Skeletal muscle satellite cell (primary cell): ENCODE results near the gene FANCD2OS. TPM values are rescaled to one million over a fixed set of nuclear protein-coding genes. Genes with fewer than 3 reads are reported as not detected.

ENCODE experiments used
- H3K27me3 ChIP-seq: 2 replicates; pipeline ENCODE4 v1.7.0; 2013; ENCODE audit warnings: low read length; ENCODE audit not compliant: control insufficient read depth, insufficient read depth
- H3K36me3 ChIP-seq: 2 replicates; pipeline ENCODE4 v1.7.0; 2013; ENCODE audit warnings: mild to moderate bottlenecking, control low read depth, low read length; ENCODE audit not compliant: insufficient read depth
- H3K4me1 ChIP-seq: 2 replicates; pipeline ENCODE4 v1.7.0; 2013; ENCODE audit warnings: low read length; ENCODE audit not compliant: control insufficient read depth, insufficient read depth
- H3K4me2 ChIP-seq: 2 replicates; pipeline ENCODE4 v1.7.0; 2013; ENCODE audit warnings: mild to moderate bottlenecking, low read length
- H3K4me3 ChIP-seq: 2 replicates; pipeline ENCODE4 v1.7.0; 2013; ENCODE audit warnings: low read length
- H3K9ac ChIP-seq: 2 replicates; pipeline ENCODE4 v1.7.0; 2013; ENCODE audit warnings: mild to moderate bottlenecking, low read depth, low read length, moderate library complexity
- H3K9me3 ChIP-seq: replicated peaks from 2 replicates; pipeline ENCODE4 v1.7.0; 2013; ENCODE audit warnings: mild to moderate bottlenecking, control low read depth, low read length
- total RNA-seq: library from RNA; depleted of rRNA; stranded (reverse); fragments of >200 nt; gene quantifications from 2 replicates; pipeline ENCODE4 v1.2.3, GENCODE V29; 2012; rRNA removed

The FANCD2OS gene
- not detected in 2 replicates for total RNA-seq

DNA sequence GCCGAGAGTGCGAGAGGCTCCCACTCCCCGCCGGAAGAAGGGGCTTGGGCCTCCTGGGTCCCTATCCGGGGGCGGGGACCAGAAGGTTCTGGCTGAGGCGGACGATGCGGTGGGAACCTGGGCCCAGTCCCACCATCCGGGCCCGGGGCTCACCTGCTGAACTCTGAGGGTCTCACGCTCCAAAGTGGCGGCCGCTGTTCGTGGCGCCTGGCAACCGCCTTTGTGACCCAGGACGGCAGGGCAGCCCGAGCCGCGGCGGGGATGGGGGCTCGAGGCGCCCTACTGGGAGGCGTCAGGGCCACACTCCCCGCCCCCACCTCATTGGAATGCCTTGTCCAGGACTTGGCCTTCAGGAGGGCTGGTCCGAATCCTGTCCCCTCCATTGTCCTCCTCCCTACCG, at the start of gene FANCD2OS:
TSS of gene FANCD2OS (minus strand) at position 165 of the 400 bp plus-strand sequence. CDS start 3,481 bp downstream, outside the sequence.
- H3K27me3 ChIP-seq = no peaks in the 10 kb centered on the region
- H3K9me3 ChIP-seq = no peaks in the 10 kb centered on the region
- H3K9ac ChIP-seq = no peak within 1 kb of the TSS
- no peaks in the 10 kb centered on the region for H3K4me1 ChIP-seq
- no peaks in the 10 kb centered on the region for H3K36me3 ChIP-seq
- no peak within 1 kb of the TSS for H3K4me3 ChIP-seq
- no peak within 1 kb of the TSS for H3K4me2 ChIP-seq

- no peaks in the 10 kb centered on the region for H3K27me3 ChIP-seq
- H3K4me3 ChIP-seq = no peak overlapping the region
- no peaks in the 10 kb centered on the region for H3K9me3 ChIP-seq
- H3K9ac ChIP-seq = no peak overlapping the region
- peaks cover 4% of the 10 kb centered on the region for H3K4me1 ChIP-seq
- H3K36me3 ChIP-seq = peaks cover 6% of the 10 kb centered on the region
- H3K4me2 ChIP-seq = no peak overlapping the region
Measured at GRCh38 chr3:10157031-10157430, 49.0 kb upstream of the FANCD2OS start.

DNA sequence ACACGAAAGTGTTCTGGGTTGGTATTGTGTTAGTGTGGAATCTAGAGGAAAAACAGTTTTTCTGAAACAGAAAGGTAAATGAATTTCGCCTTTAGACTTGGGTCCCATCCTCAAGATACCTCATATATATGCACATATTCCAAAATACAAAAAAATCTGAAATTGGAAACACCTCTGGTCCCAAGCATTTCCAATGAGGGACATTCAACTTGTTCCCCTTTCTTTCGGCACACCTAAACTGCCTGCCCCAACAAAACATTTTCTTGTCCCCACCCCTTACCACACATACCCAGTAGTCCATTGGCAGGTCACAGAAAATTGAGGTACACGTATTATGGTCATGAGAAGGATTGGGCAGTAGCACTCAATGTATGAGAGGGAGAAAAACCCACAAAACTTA, 47.6 kb upstream of the FANCD2OS start:
- Histone ChIP-seq H3K4me1 (peaks cover 4% of the 10 kb centered on the region), H3K9ac (no peak overlapping the region), H3K9me3 (no peaks in the 10 kb centered on the region), H3K36me3 (peaks cover 16% of the 10 kb centered on the region), H3K4me3 (no peak overlapping the region), H3K27me3 (no peaks in the 10 kb centered on the region), H3K4me2 (no peak overlapping the region)

GRCh38 chr3:10155123-10155472, 47.0 kb upstream of the FANCD2OS start:
- Histone ChIP-seq H3K4me3 (no peak overlapping the region), H3K9ac (no peak overlapping the region), H3K9me3 (no peaks in the 10 kb centered on the region), H3K36me3 (peaks cover 22% of the 10 kb centered on the region), H3K4me2 (no peak overlapping the region), H3K27me3 (no peaks in the 10 kb centered on the region), H3K4me1 (no peaks in the 10 kb centered on the region)

- no peaks in the 10 kb centered on the region for H3K27me3 ChIP-seq
- no peaks in the 10 kb centered on the region for H3K4me1 ChIP-seq
- no peak overlapping the region for H3K4me2 ChIP-seq
- H3K9ac ChIP-seq = no peak overlapping the region
- no peaks in the 10 kb centered on the region for H3K9me3 ChIP-seq
- H3K4me3 ChIP-seq = no peak overlapping the region
- H3K36me3 ChIP-seq = peaks cover 28% of the 10 kb centered on the region
Measured at GRCh38 chr3:10154335-10155122, 46.5 kb upstream of the FANCD2OS start.

DNA sequence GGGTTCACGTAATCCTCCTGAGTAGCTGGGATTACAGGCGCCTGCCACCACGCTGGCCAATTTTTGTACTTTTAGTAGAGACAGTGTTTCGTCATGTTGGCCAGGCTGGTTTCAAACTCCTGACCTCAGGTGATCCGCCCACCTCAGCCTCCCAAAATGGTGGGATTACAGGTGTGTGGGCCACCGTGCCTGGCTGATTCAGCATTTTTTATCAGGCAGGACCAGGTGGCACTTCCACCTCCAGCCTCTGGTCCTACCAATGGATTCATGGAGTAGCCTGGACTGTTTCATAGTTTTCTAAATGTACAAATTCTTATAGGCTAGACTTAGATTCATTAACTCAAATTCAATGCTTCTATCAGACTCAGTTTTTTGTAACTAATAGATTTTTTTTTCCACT, 42.9 kb upstream of the FANCD2OS start:
- Histone ChIP-seq H3K9ac (no peak overlapping the region), H3K36me3 (peaks cover 38% of the 10 kb centered on the region), H3K4me2 (no peak overlapping the region), H3K4me3 (no peak overlapping the region), H3K4me1 (no peaks in the 10 kb centered on the region), H3K9me3 (no peaks in the 10 kb centered on the region), H3K27me3 (no peaks in the 10 kb centered on the region)

- no peak overlapping the region for H3K4me2 ChIP-seq
- no peak overlapping the region for H3K4me3 ChIP-seq
- H3K9me3 ChIP-seq = no peaks in the 10 kb centered on the region
- no peak overlapping the region for H3K9ac ChIP-seq
- no peaks in the 10 kb centered on the region for H3K4me1 ChIP-seq
- no peaks in the 10 kb centered on the region for H3K27me3 ChIP-seq
- peaks cover 32% of the 10 kb centered on the region for H3K36me3 ChIP-seq
Measured at GRCh38 chr3:10149226-10149625, 41.2 kb upstream of the FANCD2OS start.

DNA sequence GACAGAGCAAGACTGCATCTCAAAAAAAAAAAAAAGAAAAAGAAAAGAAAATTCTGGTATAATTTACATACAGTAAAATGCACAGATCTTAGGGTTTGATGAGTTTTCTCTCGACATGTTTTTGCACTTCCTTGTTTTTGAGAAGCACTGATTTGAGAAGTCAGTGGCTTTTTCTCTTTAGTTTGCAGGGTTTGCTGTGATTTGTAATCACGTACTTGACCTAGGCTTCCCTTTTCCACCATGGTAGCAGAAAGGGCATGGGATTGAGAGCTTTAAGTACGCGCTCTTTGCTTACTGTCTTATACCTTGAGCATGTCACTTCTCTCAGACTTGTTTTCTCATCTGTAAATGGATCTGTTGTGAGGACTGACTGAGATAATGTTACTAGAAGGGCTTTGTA, 37.6 kb upstream of the FANCD2OS start:
- no peaks in the 10 kb centered on the region for H3K27me3 ChIP-seq
- H3K9me3 ChIP-seq = no peaks in the 10 kb centered on the region
- H3K4me1 ChIP-seq = peaks cover 12% of the 10 kb centered on the region
- peaks cover 27% of the 10 kb centered on the region for H3K36me3 ChIP-seq
- H3K9ac ChIP-seq = no peak overlapping the region
- no peak overlapping the region for H3K4me3 ChIP-seq
- peak overlapping the region; percentile 6 for H3K4me2 ChIP-seq

- Histone ChIP-seq H3K36me3 (peaks cover 11% of the 10 kb centered on the region), H3K9ac (peak overlapping the region; percentile 92), H3K4me1 (peaks cover 12% of the 10 kb centered on the region), H3K9me3 (no peaks in the 10 kb centered on the region), H3K27me3 (no peaks in the 10 kb centered on the region), H3K4me3 (peak overlapping the region; percentile 77), H3K4me2 (peak overlapping the region; percentile 78)
Measured at GRCh38 chr3:10142707-10143560, 34.9 kb upstream of the FANCD2OS start.

- H3K4me1 ChIP-seq = peaks cover 12% of the 10 kb centered on the region
Measured at GRCh38 chr3:10140996-10141546, 33.0 kb upstream of the FANCD2OS start.

GRCh38 chr3:10137178-10137577, 29.1 kb upstream of the FANCD2OS start:
- Histone ChIP-seq H3K36me3 (no peaks in the 10 kb centered on the region), H3K9ac (no peak overlapping the region), H3K4me3 (no peak overlapping the region), H3K4me2 (no peak overlapping the region), H3K9me3 (no peaks in the 10 kb centered on the region), H3K4me1 (no peaks in the 10 kb centered on the region), H3K27me3 (no peaks in the 10 kb centered on the region)

More at GRCh38 chr3:10140996-10141546, 33.0 kb upstream of the FANCD2OS start:
- no peaks in the 10 kb centered on the region for H3K27me3 ChIP-seq
- peaks cover 5% of the 10 kb centered on the region for H3K36me3 ChIP-seq
- peak overlapping the region; percentile 78 for H3K4me2 ChIP-seq
- H3K9ac ChIP-seq = peak overlapping the region; percentile 92
- peak overlapping the region; percentile 77 for H3K4me3 ChIP-seq
- no peaks in the 10 kb centered on the region for H3K9me3 ChIP-seq
